HEK293 (cell line): Measurements from ENCODE around the gene IKZF1.

Experiments used
- CTCF ChIP-seq: fragments of 450-650 bp; formaldehyde crosslinking; IDR thresholded peaks from 2 replicates; pipeline ENCODE4 v1.5.1; 2016; ENCODE audit warnings: missing biosample characterization, missing genetic modification characterization
- GLI4 ChIP-seq: fragments of 450-650 bp; formaldehyde crosslinking; IDR thresholded peaks from 2 replicates; pipeline ENCODE4 v1.5.1; 2016; ENCODE audit warnings: missing biosample characterization, missing genetic modification characterization
- ZFP41 ChIP-seq: fragments of 450-650 bp; formaldehyde crosslinking; IDR thresholded peaks from 2 replicates; pipeline ENCODE4 v1.5.1; 2016; ENCODE audit warnings: missing biosample characterization, missing genetic modification characterization, borderline replicate concordance

- TF ChIP-seq GLI4 (no peak), ZFP41 (tag by site-specific recombination) (no peak), CTCF (tag by site-specific recombination) (no peak)
Observed at GRCh38 chr7:50358779-50359178, 54.3 kb downstream of the IKZF1 start.
